Colonic mucosa (tissue), 4 donors: ENCODE measurements around the gene MEIG1. TPM values are rescaled to one million over a fixed set of nuclear protein-coding genes. Genes with fewer than 3 reads are reported as not detected.

ENCODE experiments used
- DNase-seq: peaks from one replicate; pipeline ENCODE4 v3.0.0-alpha.2; 2020
- H3K27ac ChIP-seq: fragments of 200-600 bp; one replicate; pipeline ENCODE4 v1.8.0; 2021
- H3K27me3 ChIP-seq: fragments of 200-600 bp; one replicate; pipeline ENCODE4 v1.8.0; 2021
- H3K36me3 ChIP-seq: fragments of 200-600 bp; one replicate; pipeline ENCODE4 v1.8.0; 2021
- H3K4me1 ChIP-seq: fragments of 200-600 bp; one replicate; pipeline ENCODE4 v1.8.0; 2021; ENCODE audit warnings: mild to moderate bottlenecking
- H3K4me3 ChIP-seq: fragments of 200-600 bp; one replicate; pipeline ENCODE4 v1.8.0; 2021
- H3K9ac ChIP-seq, 2 donors: one replicate each; pipeline ENCODE4 v1.7.0; 2013; ENCODE audit warnings: control low read depth in 2 of 2, low read depth in 2 of 2, low read length in 2 of 2
- H3K9me3 ChIP-seq: fragments of 200-600 bp; one replicate; pipeline ENCODE4 v1.8.0; 2021
- intact Hi-C: fragments of 100-400 bp; cut with DNase I; formaldehyde crosslinking; loops from one replicate; pipeline ENCODE4 v1.14.1; 2022
- total RNA-seq, 2 donors: library from RNA; stranded (reverse); fragmentation: NEBNext Ultra II Directional in 1 of 2; extraction: Animal tissue kit (Norgen Biotek cat#: 25700) in 1 of 2; gene quantifications; one replicate each; pipeline ENCODE4 v1.2.1, GENCODE V29; 2021
- TF ChIP-seq, protein P1 (sequence below): fragments of 200-600 bp; IDR thresholded peaks from one replicate; pipeline ENCODE4 v1.8.0; 2022; ENCODE audit warnings: antibody characterized with exemption, mild to moderate bottlenecking
- donor health status: healthy.
- donor health status: DM: no; HTN: no; CAD: no.
- donor health status: DM: no; HTN: no; CAD: no.

Gene MEIG1
- total RNA-seq, 2 donors from 2014 or later, result 0.58 TPM; not detected in 1

GRCh38 chr10:14918964-14919363 lies 40.2 kb upstream of the MEIG1 start:
- intact Hi-C loops, result no loop called here
- H3K36me3 ChIP-seq, result peaks cover 12% of the 10 kb centered on the region

DNA sequence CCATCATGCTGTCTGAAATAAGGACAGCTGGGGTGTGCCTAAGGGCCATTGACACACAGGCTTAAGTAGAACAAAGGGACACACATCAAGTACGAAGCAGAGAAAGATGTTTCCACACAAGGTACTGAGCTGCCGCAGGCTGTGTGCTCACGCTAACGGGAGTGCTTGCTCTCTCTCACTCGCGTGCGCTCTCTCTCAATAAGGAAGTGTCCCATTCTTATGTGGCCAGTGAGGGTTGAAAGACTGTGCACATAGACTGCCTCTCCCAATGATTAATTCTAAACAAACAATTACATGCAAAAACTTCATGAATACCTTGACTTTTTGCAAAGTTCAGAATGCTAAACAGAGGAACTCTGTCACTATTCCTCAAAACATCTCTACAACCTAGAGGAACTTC lies 35.2 kb upstream of the MEIG1 start:
- H3K9me3 ChIP-seq, result no peaks in the 10 kb centered on the region
- TF ChIP-seq, protein P1, sequence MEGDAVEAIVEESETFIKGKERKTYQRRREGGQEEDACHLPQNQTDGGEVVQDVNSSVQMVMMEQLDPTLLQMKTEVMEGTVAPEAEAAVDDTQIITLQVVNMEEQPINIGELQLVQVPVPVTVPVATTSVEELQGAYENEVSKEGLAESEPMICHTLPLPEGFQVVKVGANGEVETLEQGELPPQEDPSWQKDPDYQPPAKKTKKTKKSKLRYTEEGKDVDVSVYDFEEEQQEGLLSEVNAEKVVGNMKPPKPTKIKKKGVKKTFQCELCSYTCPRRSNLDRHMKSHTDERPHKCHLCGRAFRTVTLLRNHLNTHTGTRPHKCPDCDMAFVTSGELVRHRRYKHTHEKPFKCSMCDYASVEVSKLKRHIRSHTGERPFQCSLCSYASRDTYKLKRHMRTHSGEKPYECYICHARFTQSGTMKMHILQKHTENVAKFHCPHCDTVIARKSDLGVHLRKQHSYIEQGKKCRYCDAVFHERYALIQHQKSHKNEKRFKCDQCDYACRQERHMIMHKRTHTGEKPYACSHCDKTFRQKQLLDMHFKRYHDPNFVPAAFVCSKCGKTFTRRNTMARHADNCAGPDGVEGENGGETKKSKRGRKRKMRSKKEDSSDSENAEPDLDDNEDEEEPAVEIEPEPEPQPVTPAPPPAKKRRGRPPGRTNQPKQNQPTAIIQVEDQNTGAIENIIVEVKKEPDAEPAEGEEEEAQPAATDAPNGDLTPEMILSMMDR, result no peak
- no peak overlapping the region for H3K9ac ChIP-seq
- H3K4me1 ChIP-seq, result no peaks in the 10 kb centered on the region
- H3K4me3 ChIP-seq, result no peak overlapping the region
- DNase-seq, result no peak
- no peaks in the 10 kb centered on the region for H3K27me3 ChIP-seq
- H3K36me3 ChIP-seq, result no peaks in the 10 kb centered on the region
- no peak overlapping the region for H3K27ac ChIP-seq
- intact Hi-C loops, result no loop called here

More at GRCh38 chr10:14918964-14919363, 40.2 kb upstream of the MEIG1 start:
- H3K27ac ChIP-seq, result no peak overlapping the region
- DNase-seq, result no peak
- TF ChIP-seq, protein P1, result no peak
- no peaks in the 10 kb centered on the region for H3K4me1 ChIP-seq
- H3K27me3 ChIP-seq, result no peaks in the 10 kb centered on the region
- H3K9me3 ChIP-seq, result no peaks in the 10 kb centered on the region
- no peak overlapping the region for H3K4me3 ChIP-seq
- H3K9ac ChIP-seq, result no peak overlapping the region

GRCh38 chr10:14925268-14925667 lies 33.9 kb upstream of the MEIG1 start:
- H3K9ac ChIP-seq, result no peak overlapping the region
- no peaks in the 10 kb centered on the region for H3K4me1 ChIP-seq
- DNase-seq, result no peak
- intact Hi-C loops, result no loop called here
- TF ChIP-seq, protein P1, result no peak
- no peaks in the 10 kb centered on the region for H3K9me3 ChIP-seq
- H3K27ac ChIP-seq, result no peak overlapping the region
- H3K27me3 ChIP-seq, result no peaks in the 10 kb centered on the region
- no peak overlapping the region for H3K4me3 ChIP-seq
- H3K36me3 ChIP-seq, result peaks cover under 1% of the 10 kb centered on the region

- TF ChIP-seq, protein P1, result no peak
- no peak overlapping the region for H3K27ac ChIP-seq
- DNase-seq, result no peak
Measured at GRCh38 chr10:14926061-14926470, 33.1 kb upstream of the MEIG1 start.

GRCh38 chr10:14926722-14927416 lies 32.3 kb upstream of the MEIG1 start:
- no peak for DNase-seq
- Histone ChIP-seq H3K4me3 (no peak overlapping the region), H3K4me1 (no peaks in the 10 kb centered on the region), H3K36me3 (peaks cover 11% of the 10 kb centered on the region), H3K27ac (no peak overlapping the region), H3K9ac (no peak overlapping the region), H3K27me3 (no peaks in the 10 kb centered on the region), H3K9me3 (no peaks in the 10 kb centered on the region)
- TF ChIP-seq, protein P1, result no peak
- intact Hi-C loops, result no loop called here

More at GRCh38 chr10:14926061-14926470, 33.1 kb upstream of the MEIG1 start:
- H3K27me3 ChIP-seq, result no peaks in the 10 kb centered on the region
- H3K4me3 ChIP-seq, result no peak overlapping the region
- intact Hi-C loops, result no loop called here
- H3K9ac ChIP-seq, result no peak overlapping the region
- H3K9me3 ChIP-seq, result no peaks in the 10 kb centered on the region
- H3K36me3 ChIP-seq, result peaks cover 9% of the 10 kb centered on the region
- H3K4me1 ChIP-seq, result no peaks in the 10 kb centered on the region
